GM13976 (cell line): Measurements from ENCODE around the gene CIT.

Experiments used
- DNase-seq: peaks from one replicate; pipeline ENCODE4 v3.0.0; 2012; ENCODE audit warnings: low spot score
- CTCF ChIP-seq: IDR thresholded peaks from 2 replicates; pipeline ENCODE4 v1.5.1; 2012; ENCODE audit warnings: borderline replicate concordance, mild to moderate bottlenecking; ENCODE audit not compliant: insufficient read depth; ENCODE audit errors: extremely low read depth, missing control alignments, control extremely low read depth
- in situ Hi-C: fragments of 300-500 bp; cut with MboI; formaldehyde crosslinking; loops from one replicate; pipeline ENCODE4 v1.12.0; 2022; ENCODE audit warnings: low sequenced_read_pairs, mixed read lengths, inconsistent platforms; ENCODE audit not compliant: unreplicated experiment

CIT gene

GRCh38 chr12:119828300-119828699, 48.8 kb downstream of the CIT start:
- DNase-seq, result peak; percentile 40
- in situ Hi-C loops, result no loop called here
- no peak for TF ChIP-seq CTCF

GRCh38 chr12:119827760-119828159, 49.4 kb downstream of the CIT start:
- no peak for TF ChIP-seq CTCF
- DNase-seq, result no peak
- in situ Hi-C loops, result no loop called here

GRCh38 chr12:119826661-119827445, 50.3 kb downstream of the CIT start:
- no peak for TF ChIP-seq CTCF
- no peak for DNase-seq
- in situ Hi-C loops, result no loop called here

- in situ Hi-C loops, result no loop called here
- no peak for DNase-seq
- no peak for TF ChIP-seq CTCF
These were observed 51.9 kb downstream of the CIT start for GRCh38 chr12:119825262-119825661.

- no peak for TF ChIP-seq CTCF
- in situ Hi-C loops, result no loop called here
- no peak for DNase-seq
These were observed 55.1 kb downstream of the CIT start for GRCh38 chr12:119822046-119822445.

GRCh38 chr12:119819322-119819721, 57.8 kb downstream of the CIT start:
- no peak for DNase-seq
- no peak for TF ChIP-seq CTCF
- in situ Hi-C loops, result no loop called here
